BJ (cell line): ENCODE results near the gene ZC3H12D. TPM values are rescaled to one million over a fixed set of nuclear protein-coding genes. Genes with fewer than 3 reads are reported as not detected.

Experiments
- CTCF ChIA-PET: fragments of 350-600 bp; formaldehyde crosslinking; extraction: SDS; loops from one replicate; lab custom pipeline; 2021; ENCODE audit warnings: antibody characterized with exemption, inconsistent platforms; lab: Yijun Ruan, JAX
- POLR2A ChIA-PET: fragments of 300-600 bp; sonication (Branson Sonifier 250); formaldehyde crosslinking; extraction: SDS; loops from one replicate; lab custom pipeline; 2021; ENCODE audit warnings: antibody characterized with exemption; lab: Charles Lee
- DNase-seq: peaks from one replicate; pipeline ENCODE4 v3.0.0-alpha.2; 2011; ENCODE audit warnings: low read depth
- H3K27me3 ChIP-seq: 2 replicates; pipeline ENCODE4 v1.6.0; 2011; ENCODE audit warnings: low read length; ENCODE audit not compliant: control insufficient read depth, insufficient read depth
- H3K36me3 ChIP-seq: 2 replicates; pipeline ENCODE4 v1.5.1; 2011; ENCODE audit warnings: low read length; ENCODE audit not compliant: control insufficient read depth, insufficient read depth
- H3K4me3 ChIP-seq: 2 replicates; pipeline ENCODE4 v1.5.1; 2011; ENCODE audit warnings: low read depth, mild to moderate bottlenecking, control low read depth, low read length
- polyA plus RNA-seq: library from polyadenylated mRNA; depleted of rRNA; stranded (reverse); fragments of >200 nt; gene quantifications from 2 replicates; pipeline ENCODE4 v1.2.3, GENCODE V29; 2011
- TF ChIP-seq, protein P1 (sequence below): IDR thresholded peaks from 2 replicates; pipeline ENCODE4 v1.5.1; 2011; ENCODE audit warnings: low read depth, mild to moderate bottlenecking, control low read depth, inconsistent platforms, low read length, moderate library complexity; ENCODE audit not compliant: insufficient read depth

ZC3H12D gene
- polyA plus RNA-seq, 1 experiment: 0.04 TPM

DNA sequence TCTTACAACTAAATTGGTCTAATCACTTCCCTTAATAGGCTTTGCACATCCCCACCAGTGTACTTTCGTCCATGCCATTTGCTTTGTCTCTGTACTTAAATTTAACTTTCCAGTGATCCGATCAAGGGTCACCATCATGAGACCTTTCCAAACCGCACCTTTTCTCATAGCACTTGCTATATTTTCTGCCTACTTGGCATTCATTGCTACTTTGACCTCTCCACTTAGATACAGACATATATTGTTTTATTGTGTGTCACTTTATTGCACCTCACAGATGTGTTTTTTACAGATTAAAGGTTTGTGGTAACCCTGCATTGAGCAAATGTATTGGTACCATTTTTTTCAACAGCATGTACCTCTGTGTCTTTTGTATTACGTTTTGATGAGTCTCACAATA is 70.0 kb downstream of the ZC3H12D start:
- Histone ChIP-seq H3K4me3 (no peak overlapping the region), H3K36me3 (peaks cover 2% of the 10 kb centered on the region; the same call in 1 of the 2 replicates), H3K27me3 (no peaks in the 10 kb centered on the region)
- no peak for DNase-seq
- TF ChIP-seq, protein P1, sequence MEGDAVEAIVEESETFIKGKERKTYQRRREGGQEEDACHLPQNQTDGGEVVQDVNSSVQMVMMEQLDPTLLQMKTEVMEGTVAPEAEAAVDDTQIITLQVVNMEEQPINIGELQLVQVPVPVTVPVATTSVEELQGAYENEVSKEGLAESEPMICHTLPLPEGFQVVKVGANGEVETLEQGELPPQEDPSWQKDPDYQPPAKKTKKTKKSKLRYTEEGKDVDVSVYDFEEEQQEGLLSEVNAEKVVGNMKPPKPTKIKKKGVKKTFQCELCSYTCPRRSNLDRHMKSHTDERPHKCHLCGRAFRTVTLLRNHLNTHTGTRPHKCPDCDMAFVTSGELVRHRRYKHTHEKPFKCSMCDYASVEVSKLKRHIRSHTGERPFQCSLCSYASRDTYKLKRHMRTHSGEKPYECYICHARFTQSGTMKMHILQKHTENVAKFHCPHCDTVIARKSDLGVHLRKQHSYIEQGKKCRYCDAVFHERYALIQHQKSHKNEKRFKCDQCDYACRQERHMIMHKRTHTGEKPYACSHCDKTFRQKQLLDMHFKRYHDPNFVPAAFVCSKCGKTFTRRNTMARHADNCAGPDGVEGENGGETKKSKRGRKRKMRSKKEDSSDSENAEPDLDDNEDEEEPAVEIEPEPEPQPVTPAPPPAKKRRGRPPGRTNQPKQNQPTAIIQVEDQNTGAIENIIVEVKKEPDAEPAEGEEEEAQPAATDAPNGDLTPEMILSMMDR: no peak
- ChIA-PET POLR2A (no interaction called here), CTCF (no interaction called here)

DNA sequence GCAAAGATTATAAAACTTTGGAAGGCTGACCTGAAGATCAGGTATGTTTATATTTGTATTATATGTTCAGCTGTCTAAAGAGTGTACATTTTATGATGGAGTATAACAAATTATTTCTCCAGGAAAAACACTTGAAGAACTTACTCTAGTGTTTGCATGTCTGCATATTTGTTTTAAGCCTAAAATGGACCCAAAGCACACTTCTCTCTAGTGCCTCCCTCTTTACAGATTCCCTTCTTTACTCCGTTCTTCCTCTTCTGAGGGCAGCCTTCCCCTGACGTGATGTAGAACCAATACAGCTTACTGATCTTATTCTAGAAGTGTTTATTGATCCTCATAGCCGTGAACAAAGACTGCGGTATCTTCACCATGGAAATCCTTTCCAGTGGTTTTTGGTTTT is 70.8 kb downstream of the ZC3H12D start:
- no peak overlapping the region for H3K4me3 ChIP-seq
- ChIA-PET CTCF (interaction anchor here (0.7 to 1.6 kb wide), 3 partner anchors 10 to 337 kb away, joined by 3 to 9 read pairs (median 3); no protein-coding TSS in a partner anchor), POLR2A (no interaction called here)
- DNase-seq: no peak
- peaks cover 3% of the 10 kb centered on the region; the same call in 1 of the 2 replicates for H3K36me3 ChIP-seq
- TF ChIP-seq, protein P1: no peak
- H3K27me3 ChIP-seq: no peaks in the 10 kb centered on the region

GRCh38 chr6:149410557-149410956 is 74.3 kb downstream of the ZC3H12D start:
- POLR2A ChIA-PET: no interaction called here
- no peak for DNase-seq
- Histone ChIP-seq H3K4me3 (no peak overlapping the region), H3K27me3 (no peaks in the 10 kb centered on the region), H3K36me3 (peaks cover 3% of the 10 kb centered on the region; the same call in 1 of the 2 replicates)
- CTCF ChIA-PET: no interaction called here
- TF ChIP-seq, protein P1: no peak

DNA sequence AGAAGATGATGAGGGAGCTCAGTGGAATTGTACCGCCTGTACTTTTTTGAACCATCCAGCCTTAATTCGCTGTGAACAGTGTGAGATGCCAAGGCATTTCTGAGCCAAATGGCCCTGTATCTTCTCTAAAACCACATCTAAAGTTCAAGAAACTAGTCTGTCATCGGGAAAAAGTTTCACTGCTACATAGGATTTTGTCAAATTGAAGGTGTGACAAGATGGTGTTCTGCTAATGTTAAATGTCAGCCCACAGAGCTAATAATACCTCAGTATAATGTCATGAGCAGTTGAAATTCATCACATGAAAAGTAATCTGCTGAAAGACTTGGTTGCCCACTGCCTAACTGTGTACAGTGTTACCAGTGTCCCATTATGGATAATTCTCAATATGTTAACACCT is 75.2 kb downstream of the ZC3H12D start:
- DNase-seq: no peak
- Histone ChIP-seq H3K27me3 (no peaks in the 10 kb centered on the region), H3K4me3 (no peak overlapping the region), H3K36me3 (peaks cover 3% of the 10 kb centered on the region; the same call in 1 of the 2 replicates)
- CTCF ChIA-PET: interaction anchor here (0.6 kb wide), 1 partner anchor 9 kb away, joined by 3 read pairs; no protein-coding TSS in a partner anchor
- TF ChIP-seq, protein P1: no peak
- POLR2A ChIA-PET: no interaction called here

GRCh38 chr6:149405823-149406765 is 78.7 kb downstream of the ZC3H12D start:
- DNase-seq: no peak
- CTCF ChIA-PET: interaction anchor here (1.0 to 1.2 kb wide), 2 partner anchors 11 to 14 kb away, joined by 3 read pairs; no protein-coding TSS in a partner anchor
- peaks cover 6% of the 10 kb centered on the region; the same call in 1 of the 2 replicates for H3K36me3 ChIP-seq
- H3K27me3 ChIP-seq: no peaks in the 10 kb centered on the region
- TF ChIP-seq, protein P1: no peak
- POLR2A ChIA-PET: no interaction called here
- no peak overlapping the region for H3K4me3 ChIP-seq
